ENCODE data around the gene MREG.

DNA sequence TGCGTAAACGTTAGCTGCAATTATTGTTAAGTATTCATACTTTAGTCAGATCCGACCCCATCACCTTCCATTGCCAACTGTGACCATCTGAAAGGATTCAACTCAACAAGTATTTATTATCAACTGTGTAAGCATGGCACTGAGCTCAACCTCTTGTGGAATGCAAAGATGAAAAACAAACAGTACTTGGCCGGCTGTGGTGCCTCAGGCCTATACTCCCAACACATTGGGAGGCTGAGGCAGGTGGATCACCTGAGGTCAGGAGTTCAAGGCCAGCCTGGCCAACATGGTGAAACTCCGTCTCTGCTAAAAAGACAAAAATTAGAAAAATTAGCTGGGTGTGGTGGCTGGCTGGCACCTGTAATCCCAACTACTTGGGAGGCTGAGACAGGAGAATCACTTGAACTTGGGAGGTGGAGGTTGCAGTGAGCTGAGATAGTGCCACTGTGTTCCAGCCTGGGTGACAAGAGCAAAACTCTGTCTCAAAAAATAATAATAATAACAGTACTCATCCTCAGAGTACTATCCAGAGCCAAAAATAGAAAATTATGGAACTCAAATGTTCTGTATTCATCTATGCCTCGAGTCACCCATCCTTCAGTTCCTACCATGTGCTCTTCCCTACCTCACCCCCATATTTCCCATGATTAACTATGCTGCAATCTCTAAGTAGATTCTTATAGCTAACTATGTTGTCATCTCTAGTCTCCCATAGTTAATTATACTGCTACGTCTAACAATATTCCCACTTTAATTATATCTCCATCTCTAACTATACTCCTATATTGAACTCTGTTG is 8.6 kb upstream of the MREG start:
- TF ChIP-seq, protein P1, sequence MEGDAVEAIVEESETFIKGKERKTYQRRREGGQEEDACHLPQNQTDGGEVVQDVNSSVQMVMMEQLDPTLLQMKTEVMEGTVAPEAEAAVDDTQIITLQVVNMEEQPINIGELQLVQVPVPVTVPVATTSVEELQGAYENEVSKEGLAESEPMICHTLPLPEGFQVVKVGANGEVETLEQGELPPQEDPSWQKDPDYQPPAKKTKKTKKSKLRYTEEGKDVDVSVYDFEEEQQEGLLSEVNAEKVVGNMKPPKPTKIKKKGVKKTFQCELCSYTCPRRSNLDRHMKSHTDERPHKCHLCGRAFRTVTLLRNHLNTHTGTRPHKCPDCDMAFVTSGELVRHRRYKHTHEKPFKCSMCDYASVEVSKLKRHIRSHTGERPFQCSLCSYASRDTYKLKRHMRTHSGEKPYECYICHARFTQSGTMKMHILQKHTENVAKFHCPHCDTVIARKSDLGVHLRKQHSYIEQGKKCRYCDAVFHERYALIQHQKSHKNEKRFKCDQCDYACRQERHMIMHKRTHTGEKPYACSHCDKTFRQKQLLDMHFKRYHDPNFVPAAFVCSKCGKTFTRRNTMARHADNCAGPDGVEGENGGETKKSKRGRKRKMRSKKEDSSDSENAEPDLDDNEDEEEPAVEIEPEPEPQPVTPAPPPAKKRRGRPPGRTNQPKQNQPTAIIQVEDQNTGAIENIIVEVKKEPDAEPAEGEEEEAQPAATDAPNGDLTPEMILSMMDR (IDR thresholded peaks at IDR 0.05; ENCODE audit: low read depth, low read length) = no peak
- no peak for TF ChIP-seq POLR2A (IDR thresholded peaks at IDR 0.05; ENCODE audit: extremely low read depth, insufficient read length)

Measured in NB4 (cell line).